ENCODE measurements around the gene GAN.

Gene GAN, protein sequence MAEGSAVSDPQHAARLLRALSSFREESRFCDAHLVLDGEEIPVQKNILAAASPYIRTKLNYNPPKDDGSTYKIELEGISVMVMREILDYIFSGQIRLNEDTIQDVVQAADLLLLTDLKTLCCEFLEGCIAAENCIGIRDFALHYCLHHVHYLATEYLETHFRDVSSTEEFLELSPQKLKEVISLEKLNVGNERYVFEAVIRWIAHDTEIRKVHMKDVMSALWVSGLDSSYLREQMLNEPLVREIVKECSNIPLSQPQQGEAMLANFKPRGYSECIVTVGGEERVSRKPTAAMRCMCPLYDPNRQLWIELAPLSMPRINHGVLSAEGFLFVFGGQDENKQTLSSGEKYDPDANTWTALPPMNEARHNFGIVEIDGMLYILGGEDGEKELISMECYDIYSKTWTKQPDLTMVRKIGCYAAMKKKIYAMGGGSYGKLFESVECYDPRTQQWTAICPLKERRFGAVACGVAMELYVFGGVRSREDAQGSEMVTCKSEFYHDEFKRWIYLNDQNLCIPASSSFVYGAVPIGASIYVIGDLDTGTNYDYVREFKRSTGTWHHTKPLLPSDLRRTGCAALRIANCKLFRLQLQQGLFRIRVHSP

DNA sequence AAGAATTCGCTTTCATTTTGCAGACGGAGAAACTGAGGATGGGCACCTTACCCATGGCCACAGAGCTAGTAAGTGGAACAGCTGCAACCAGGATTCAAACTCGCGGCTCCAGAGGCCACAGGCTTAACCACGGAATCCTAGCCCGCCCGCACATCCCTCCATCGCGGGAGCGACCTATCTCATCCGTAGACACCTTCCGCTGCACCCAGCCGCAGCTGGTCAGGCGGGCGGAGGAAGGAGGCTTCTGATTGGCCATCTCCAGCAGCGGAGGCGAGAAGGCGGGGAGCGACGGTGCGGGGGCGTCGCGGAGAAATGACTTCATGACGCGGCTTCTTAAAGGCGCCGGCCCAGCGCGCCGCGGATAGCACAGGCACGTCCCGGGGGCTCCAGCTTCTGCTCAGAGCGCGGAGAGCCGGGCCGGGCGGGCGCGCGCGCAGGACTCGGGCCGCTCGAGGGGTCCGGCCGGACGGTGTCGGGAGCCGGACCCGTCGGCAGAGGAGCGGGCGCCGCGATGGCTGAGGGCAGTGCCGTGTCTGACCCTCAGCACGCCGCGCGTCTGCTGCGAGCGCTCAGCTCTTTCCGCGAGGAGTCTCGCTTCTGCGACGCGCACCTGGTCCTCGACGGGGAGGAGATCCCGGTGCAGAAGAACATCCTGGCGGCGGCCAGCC lies at the start of gene GAN:
GAN (plus strand) TSS at position 360 of the 668 bp plus-strand sequence; CDS start at position 512, 152 bp downstream.
- peaks cover 25 to 45% of the 10 kb centered on the region in 2 donors for H3K4me1 Mint-ChIP-seq

DNA sequence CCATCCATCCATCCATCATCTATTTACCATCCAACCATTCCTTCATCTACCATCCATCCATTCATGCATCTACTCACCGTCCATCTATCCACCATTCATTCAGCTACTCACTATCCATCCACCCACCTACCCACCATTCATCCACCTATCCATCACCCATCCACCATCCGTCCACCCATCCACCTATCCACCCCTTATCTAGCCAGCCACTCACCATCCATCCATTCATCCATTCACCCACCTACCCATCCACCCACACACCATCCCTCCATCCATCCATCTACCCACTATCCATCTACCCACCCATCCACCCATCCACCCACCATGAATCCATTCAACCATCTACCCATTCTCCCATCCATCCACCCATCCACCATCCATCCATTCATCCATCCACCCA lies 49.7 kb upstream of the GAN start:
- no peak for DNase-seq
- Mint-ChIP-seq H3K27ac (no peak overlapping the region), H3K4me3 (no peak overlapping the region), H3K27me3 (peaks cover 6 to 7% of the 10 kb centered on the region in 2 donors), H3K9me3 (peaks cover 6 to 7% of the 10 kb centered on the region in 2 donors), H3K36me3 (no peaks in the 10 kb centered on the region), H3K4me1 (peaks cover 0 to 2% of the 10 kb centered on the region in 2 donors)
- ATAC-seq (replicated peaks) = no peak

More for the DNA sequence above, at the start of gene GAN:
- peak; percentile 95 to 96 for ATAC-seq (replicated peaks)
- DNase-seq = peak; percentile 92
- Mint-ChIP-seq H3K27ac (peak within 1 kb of the TSS; percentile 91), H3K9me3 (no peaks in the 10 kb centered on the region), H3K4me3 (peak within 1 kb of the TSS; percentile 93 to 95), H3K36me3 (peaks cover 3 to 4% of the 10 kb centered on the region in 2 donors), H3K27me3 (no peaks in the 10 kb centered on the region)

- ATAC-seq (replicated peaks) (no peak), DNase-seq (no peak)
- Mint-ChIP-seq H3K4me3 (no peak overlapping the region), H3K27ac (no peak overlapping the region), H3K4me1 (peaks cover 0 to 1% of the 10 kb centered on the region in 2 donors), H3K27me3 (peaks cover 6 to 7% of the 10 kb centered on the region in 2 donors), H3K36me3 (no peaks in the 10 kb centered on the region), H3K9me3 (peaks cover 6 to 7% of the 10 kb centered on the region in 2 donors)
These were observed 48.9 kb upstream of the GAN start for GRCh38 chr16:81265658-81266451.

- DNase-seq = no peak
- H3K9me3 Mint-ChIP-seq = peaks cover 6 to 7% of the 10 kb centered on the region in 2 donors
- ATAC-seq (replicated peaks) = no peak
- peaks cover 7 to 10% of the 10 kb centered on the region in 2 donors for H3K27me3 Mint-ChIP-seq
- H3K4me3 Mint-ChIP-seq = no peak overlapping the region
- H3K36me3 Mint-ChIP-seq = no peaks in the 10 kb centered on the region
- no peaks in the 10 kb centered on the region for H3K4me1 Mint-ChIP-seq
- H3K27ac Mint-ChIP-seq = no peak overlapping the region
These were observed 48.1 kb upstream of the GAN start for GRCh38 chr16:81266680-81267095.

- ATAC-seq (replicated peaks) (no peak), DNase-seq (no peak)
- H3K27ac Mint-ChIP-seq = no peak overlapping the region
- H3K4me3 Mint-ChIP-seq = no peak overlapping the region
- peaks cover 6 to 7% of the 10 kb centered on the region in 2 donors for H3K9me3 Mint-ChIP-seq
- no peaks in the 10 kb centered on the region for H3K4me1 Mint-ChIP-seq
- no peaks in the 10 kb centered on the region for H3K36me3 Mint-ChIP-seq
- peaks cover 7 to 10% of the 10 kb centered on the region in 2 donors for H3K27me3 Mint-ChIP-seq
These were observed 46.3 kb upstream of the GAN start for GRCh38 chr16:81268509-81268908.

- DNase-seq (no peak), ATAC-seq (replicated peaks) (no peak)
- Mint-ChIP-seq H3K9me3 (no peaks in the 10 kb centered on the region), H3K27ac (no peak overlapping the region), H3K4me1 (no peaks in the 10 kb centered on the region), H3K27me3 (peaks cover 7 to 10% of the 10 kb centered on the region in 2 donors), H3K36me3 (no peaks in the 10 kb centered on the region), H3K4me3 (no peak overlapping the region)
These were observed 41.4 kb upstream of the GAN start for GRCh38 chr16:81273223-81273950.

DNA sequence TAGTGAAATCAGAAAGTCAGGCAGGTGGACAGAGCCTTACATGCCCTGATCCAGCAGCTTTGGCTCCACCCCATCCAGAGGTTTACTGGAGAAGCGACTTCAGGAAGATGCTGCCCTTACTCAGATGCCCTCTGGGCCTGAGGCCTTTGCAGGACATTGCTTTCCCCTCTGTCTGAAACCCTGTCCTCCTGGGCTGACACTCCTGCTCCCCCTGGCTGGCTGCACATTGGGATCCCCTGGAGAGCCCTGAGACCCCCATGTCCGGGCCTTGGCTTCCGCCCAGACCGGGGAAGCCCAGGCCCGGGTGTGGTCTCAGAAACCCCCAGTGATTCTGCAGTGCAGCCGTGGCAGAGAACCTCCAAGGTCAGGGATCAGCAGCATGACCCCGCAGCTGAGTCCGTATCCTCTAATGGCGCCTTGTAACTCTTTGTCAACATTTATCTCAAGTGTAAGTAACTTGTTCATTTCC lies 39.7 kb upstream of the GAN start:
- H3K9me3 Mint-ChIP-seq = no peaks in the 10 kb centered on the region
- no peak overlapping the region for H3K27ac Mint-ChIP-seq
- no peaks in the 10 kb centered on the region for H3K4me1 Mint-ChIP-seq
- DNase-seq (no peak), ATAC-seq (replicated peaks) (no peak)
- H3K36me3 Mint-ChIP-seq = no peaks in the 10 kb centered on the region
- peaks cover 7 to 10% of the 10 kb centered on the region in 2 donors for H3K27me3 Mint-ChIP-seq
- H3K4me3 Mint-ChIP-seq = no peak overlapping the region

DNA sequence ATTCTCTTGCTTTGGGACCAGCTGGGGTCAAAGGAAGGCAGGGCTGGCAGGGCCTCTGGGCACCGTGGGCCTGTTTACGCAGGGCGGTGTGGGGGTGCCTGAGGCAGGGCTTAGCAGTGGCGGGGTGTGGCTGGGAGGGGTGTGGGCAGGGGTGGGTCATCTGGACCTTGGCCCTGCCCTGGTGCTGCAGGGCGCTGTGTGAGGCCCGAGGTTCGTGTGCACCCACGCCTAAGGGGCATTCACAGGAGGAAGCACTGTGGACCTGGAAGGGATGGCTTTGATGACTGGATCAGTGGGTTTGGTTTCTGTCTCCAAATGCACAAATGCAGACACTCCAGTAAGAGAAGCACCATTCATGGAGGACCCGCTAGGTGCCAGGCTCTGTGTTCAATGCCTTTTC lies 39.0 kb upstream of the GAN start:
- no peaks in the 10 kb centered on the region for H3K36me3 Mint-ChIP-seq
- no peaks in the 10 kb centered on the region for H3K4me1 Mint-ChIP-seq
- no peak overlapping the region for H3K4me3 Mint-ChIP-seq
- ATAC-seq (replicated peaks) = no peak
- no peak for DNase-seq
- H3K27ac Mint-ChIP-seq = no peak overlapping the region
- peaks cover 7 to 10% of the 10 kb centered on the region in 2 donors for H3K27me3 Mint-ChIP-seq
- H3K9me3 Mint-ChIP-seq = no peaks in the 10 kb centered on the region

DNA sequence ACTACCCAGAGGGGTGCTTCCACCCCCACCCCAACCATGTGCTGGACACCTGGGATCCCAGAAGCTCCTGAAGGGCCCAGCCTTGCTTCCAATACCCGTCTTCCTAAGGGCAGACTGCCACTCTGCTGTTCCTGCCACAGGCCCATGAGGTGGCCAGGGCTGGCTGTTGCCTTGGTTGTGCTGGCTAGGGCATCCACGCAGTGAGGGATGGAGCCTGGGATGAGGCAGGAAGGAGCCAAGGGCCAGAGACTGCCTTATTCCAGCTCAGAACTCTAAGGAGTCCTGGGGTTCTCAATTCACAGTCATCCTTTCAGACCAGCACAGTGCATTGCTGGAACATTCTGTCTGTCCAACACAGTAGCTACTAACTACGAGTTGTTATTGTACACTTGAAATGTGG lies 38.4 kb upstream of the GAN start:
- Mint-ChIP-seq H3K27ac (no peak overlapping the region), H3K4me1 (no peaks in the 10 kb centered on the region), H3K36me3 (no peaks in the 10 kb centered on the region), H3K27me3 (peaks cover 7 to 10% of the 10 kb centered on the region in 2 donors), H3K4me3 (no peak overlapping the region), H3K9me3 (no peaks in the 10 kb centered on the region)
- no peak for ATAC-seq (replicated peaks)
- no peak for DNase-seq

DNA sequence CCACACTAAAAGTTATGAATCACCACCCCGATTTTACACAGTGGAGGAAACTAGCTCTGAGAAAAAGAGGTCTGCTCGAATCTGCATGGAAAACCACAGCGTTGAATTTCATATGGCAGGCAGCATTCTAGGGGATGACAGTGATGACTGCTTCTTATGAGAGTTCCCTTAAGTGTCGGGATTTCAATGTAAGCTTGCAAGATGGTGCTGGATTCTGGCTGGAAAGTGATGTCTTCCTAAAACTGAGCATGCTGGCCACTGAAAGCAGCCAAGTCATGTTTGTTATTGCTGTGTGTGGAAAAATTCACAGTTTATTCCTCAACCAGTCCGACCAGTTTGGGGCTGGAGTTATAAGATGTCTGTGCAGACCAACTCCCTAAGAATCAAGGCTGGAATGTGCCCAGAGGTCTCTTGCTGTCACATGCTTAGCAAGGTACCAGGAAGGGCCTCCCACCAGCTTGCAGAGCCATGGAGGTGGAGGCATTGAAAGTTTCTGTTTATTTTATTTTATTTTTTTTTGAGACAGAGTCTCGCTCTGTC lies 37.2 kb upstream of the GAN start:
- H3K4me3 Mint-ChIP-seq = no peak overlapping the region
- no peaks in the 10 kb centered on the region for H3K9me3 Mint-ChIP-seq
- H3K36me3 Mint-ChIP-seq = no peaks in the 10 kb centered on the region
- H3K4me1 Mint-ChIP-seq = no peaks in the 10 kb centered on the region
- ATAC-seq (replicated peaks) (no peak), DNase-seq (no peak)
- H3K27ac Mint-ChIP-seq = no peak overlapping the region
- peaks cover 4 to 16% of the 10 kb centered on the region in 2 donors for H3K27me3 Mint-ChIP-seq

GRCh38 chr16:81278526-81278925 lies 36.2 kb upstream of the GAN start:
- Mint-ChIP-seq H3K27me3 (peaks cover 4 to 18% of the 10 kb centered on the region in 2 donors), H3K4me3 (no peak overlapping the region), H3K4me1 (no peaks in the 10 kb centered on the region), H3K9me3 (no peaks in the 10 kb centered on the region), H3K36me3 (no peaks in the 10 kb centered on the region), H3K27ac (no peak overlapping the region)
- ATAC-seq (replicated peaks) (no peak), DNase-seq (no peak)

- Mint-ChIP-seq H3K9me3 (no peaks in the 10 kb centered on the region), H3K4me1 (no peaks in the 10 kb centered on the region), H3K27me3 (peaks cover 4 to 18% of the 10 kb centered on the region in 2 donors), H3K36me3 (no peaks in the 10 kb centered on the region), H3K27ac (no peak overlapping the region), H3K4me3 (no peak overlapping the region)
- ATAC-seq (replicated peaks) (no peak), DNase-seq (no peak)
These were observed 35.4 kb upstream of the GAN start for GRCh38 chr16:81279392-81279791.

- ATAC-seq (replicated peaks) (no peak), DNase-seq (no peak)
- H3K4me1 Mint-ChIP-seq = no peaks in the 10 kb centered on the region
- no peaks in the 10 kb centered on the region for H3K9me3 Mint-ChIP-seq
- no peak overlapping the region for H3K4me3 Mint-ChIP-seq
- peaks cover 2 to 13% of the 10 kb centered on the region in 2 donors for H3K27me3 Mint-ChIP-seq
- no peaks in the 10 kb centered on the region for H3K36me3 Mint-ChIP-seq
- no peak overlapping the region for H3K27ac Mint-ChIP-seq
These were observed 34.4 kb upstream of the GAN start for GRCh38 chr16:81280393-81280792.
